SKM-1 (cell line): ENCODE results near the gene ZGPAT.

ENCODE experiments used
- DNase-seq: peaks from one replicate; lab custom pipeline; 2025; ENCODE audit not compliant: unreplicated experiment; lab: John Stamatoyannopoulos, UW

Gene ZGPAT

GRCh38 chr20:63733117-63733516 lies 25.3 kb downstream of the ZGPAT start:
- no peak for DNase-seq

GRCh38 chr20:63733579-63734081 lies 25.8 kb downstream of the ZGPAT start:
- no peak for DNase-seq

- no peak for DNase-seq
These were observed 26.5 kb downstream of the ZGPAT start for GRCh38 chr20:63734111-63734945.

- no peak for DNase-seq
These were observed 27.4 kb downstream of the ZGPAT start for GRCh38 chr20:63734946-63735858.

- no peak for DNase-seq
These were observed 28.2 kb downstream of the ZGPAT start, which contains the start of gene LIME1 for GRCh38 chr20:63735859-63736718. TSS of gene LIME1 (plus strand) at chr20:63736664. CDS start at chr20:63737550, 886 bp downstream.

- no peak for DNase-seq
These were observed 29.3 kb downstream of the ZGPAT start for GRCh38 chr20:63736893-63737694.

GRCh38 chr20:63737695-63737944 lies 29.8 kb downstream of the ZGPAT start:
- no peak for DNase-seq

GRCh38 chr20:63737945-63738686 lies 30.3 kb downstream of the ZGPAT start:
- no peak for DNase-seq

GRCh38 chr20:63738687-63739129 lies 30.9 kb downstream of the ZGPAT start:
- DNase-seq = no peak

GRCh38 chr20:63739130-63740069 lies 31.6 kb downstream of the ZGPAT start, which contains the start of gene SLC2A4RG:
TSS of gene SLC2A4RG (plus strand) at chr20:63739776. CDS start at chr20:63739913, 137 bp downstream.
- DNase-seq = peak; percentile 13

GRCh38 chr20:63740070-63740626 lies 32.3 kb downstream of the ZGPAT start:
- DNase-seq = no peak

- no peak for DNase-seq
These were observed 33.0 kb downstream of the ZGPAT start for GRCh38 chr20:63740627-63741353.

GRCh38 chr20:63741354-63741675 lies 33.5 kb downstream of the ZGPAT start:
- no peak for DNase-seq

GRCh38 chr20:63741676-63742380 lies 34.0 kb downstream of the ZGPAT start:
- no peak for DNase-seq

- DNase-seq = no peak
These were observed 34.7 kb downstream of the ZGPAT start for GRCh38 chr20:63742381-63743024.
